SK-N-SH (cell line): ENCODE measurements around the gene PSPN. TPM values are rescaled to one million over a fixed set of nuclear protein-coding genes. Genes with fewer than 3 reads are reported as not detected.

Source experiments
- CTCF ChIA-PET: fragments of 300-600, 350-600 bp; formaldehyde crosslinking; extraction: SDS; loops from one replicate; lab custom pipeline; 2021; lab: Yijun Ruan, JAX
- POLR2A ChIA-PET: fragments of 350-600 bp; sonication (Branson Sonifier 250); formaldehyde crosslinking; extraction: SDS; loops from one replicate; lab custom pipeline; 2020; ENCODE audit warnings: antibody characterized with exemption, inconsistent platforms; lab: Yijun Ruan, JAX
- DNase-seq: peaks from one replicate; pipeline ENCODE4 v3.0.0; 2012
- H2AFZ ChIP-seq: fragments of 200-600 bp; sonication (generic); 2 replicates; pipeline ENCODE4 v1.8.1; 2016; ENCODE audit warnings: antibody characterized with exemption, mild to moderate bottlenecking, low read depth
- H3F3A ChIP-seq: fragments of 200-600 bp; sonication (generic); replicated peaks from 2 replicates; pipeline ENCODE3; 2016; ENCODE audit warnings: antibody characterized with exemption, mild to moderate bottlenecking; ENCODE audit not compliant: insufficient read depth
- H3K27ac ChIP-seq, 2 experiments: fragments of 200-500 bp in 1 of 2; fragments of 200-600 bp in 1 of 2; sonication (Bioruptor generic) in 1 of 2; sonication (generic), shearing (Covaris generic) in 1 of 2; 2 replicates each; pipeline versions ENCODE4 v1.5.1 to v1.6.1; 2014 to 2016; ENCODE audit warnings: low read depth in 2 of 2, inconsistent platforms in 1 of 2, low read length in 1 of 2, mild to moderate bottlenecking in 1 of 2, mixed read lengths in 1 of 2
- H3K27me3 ChIP-seq: fragments of 200-600 bp; sonication (generic), shearing (Covaris generic); 2 replicates; pipeline ENCODE4 v1.6.1; 2016; ENCODE audit warnings: mixed run types; ENCODE audit not compliant: insufficient read depth
- H3K36me3 ChIP-seq, 2 experiments: fragments of 200-500 bp in 1 of 2; fragments of 200-600 bp in 1 of 2; sonication (Bioruptor generic) in 1 of 2; sonication (generic) in 1 of 2; replicated peaks in 1 of 2; 2 replicates each; pipeline versions ENCODE3 to v1.5.1; 2014 to 2016; ENCODE audit warnings: low read length in 1 of 2, mild to moderate bottlenecking in 1 of 2; ENCODE audit not compliant: insufficient read depth in 2 of 2, control insufficient read depth in 1 of 2
- H3K4me1 ChIP-seq, 2 experiments: fragments of 200-500 bp in 1 of 2; fragments of 200-600 bp in 1 of 2; sonication (Bioruptor generic) in 1 of 2; sonication (generic), shearing (Covaris generic) in 1 of 2; 2 replicates each; pipeline versions ENCODE4 v1.5.1 to v1.6.1; 2014 to 2016; ENCODE audit warnings: low read depth in 1 of 2, low read length in 1 of 2, mixed run types in 1 of 2; ENCODE audit not compliant: insufficient read depth in 2 of 2, control insufficient read depth in 1 of 2
- H3K4me2 ChIP-seq: fragments of 200-600 bp; sonication (generic), shearing (Covaris generic); 2 replicates; pipeline ENCODE4 v1.6.1; 2017; ENCODE audit warnings: mixed run types
- H3K4me3 ChIP-seq, 2 experiments: fragments of 200-500 bp in 1 of 2; fragments of 200-600 bp in 1 of 2; sonication (Bioruptor generic) in 1 of 2; sonication (generic), shearing (Covaris generic) in 1 of 2; 2 replicates each; pipeline versions ENCODE4 v1.5.1 to v1.8.1; 2014 to 2016; ENCODE audit warnings: low read depth in 2 of 2, inconsistent platforms in 1 of 2, low read length in 1 of 2, mild to moderate bottlenecking in 1 of 2, mixed read lengths in 1 of 2, moderate library complexity in 1 of 2
- H3K79me2 ChIP-seq: fragments of 200-600 bp; sonication (generic); 2 replicates; pipeline ENCODE4 v1.8.1; 2017; ENCODE audit warnings: mild to moderate bottlenecking; ENCODE audit not compliant: insufficient read depth
- H3K9ac ChIP-seq: fragments of 200-600 bp; sonication (generic); 2 replicates; pipeline ENCODE4 v1.6.1; 2017; ENCODE audit warnings: mixed run types
- H3K9me2 ChIP-seq: fragments of 200-600 bp; sonication (generic); 2 replicates; pipeline ENCODE4 v1.6.1; 2017; ENCODE audit warnings: mixed run types
- H3K9me3 ChIP-seq: fragments of 200-600 bp; sonication (generic); 2 replicates; pipeline ENCODE4 v1.6.1; 2017; ENCODE audit warnings: mixed run types, mild to moderate bottlenecking, moderate library complexity
- H4K20me1 ChIP-seq: fragments of 200-600 bp; sonication (generic); 2 replicates; pipeline ENCODE4 v1.6.1; 2017; ENCODE audit warnings: mild to moderate bottlenecking, mixed run types; ENCODE audit not compliant: insufficient read depth
- ELF1 ChIP-seq: IDR thresholded peaks from 2 replicates; pipeline ENCODE4 v1.4.0; 2012
- EP300 ChIP-seq, 2 experiments: IDR thresholded peaks; 2 replicates each; pipeline versions ENCODE4 v1.4.0 to v1.6.1; 2012; ENCODE audit warnings: borderline replicate concordance in 1 of 2, low read depth in 1 of 2, low read length in 1 of 2
- FOSL2 ChIP-seq: IDR thresholded peaks from 2 replicates; pipeline ENCODE4 v1.4.0; 2012; ENCODE audit warnings: low read depth, mild to moderate bottlenecking, moderate library complexity, borderline replicate concordance
- FOXM1 ChIP-seq: IDR thresholded peaks from 2 replicates; pipeline ENCODE4 v1.4.0; 2012; ENCODE audit warnings: low read depth, mild to moderate bottlenecking
- GABPA ChIP-seq: IDR thresholded peaks from 2 replicates; pipeline ENCODE4 v1.4.0; 2012; ENCODE audit warnings: low read depth, mild to moderate bottlenecking
- GATA2 ChIP-seq: sonication (generic); formaldehyde crosslinking; IDR thresholded peaks from 2 replicates; pipeline ENCODE4 v1.5.0; 2020; ENCODE audit warnings: mild to moderate bottlenecking, missing genetic modification reagents
- JUND ChIP-seq: IDR thresholded peaks from 2 replicates; pipeline ENCODE4 v1.4.0; 2012
- MEF2A ChIP-seq: IDR thresholded peaks from 2 replicates; pipeline ENCODE4 v1.4.0; 2012; ENCODE audit warnings: low read depth, borderline replicate concordance
- MXI1 ChIP-seq: IDR thresholded peaks from 2 replicates; pipeline ENCODE4 v1.6.1; 2012; ENCODE audit warnings: mild to moderate bottlenecking, low read depth, low read length, improper control_type of control experiment
- NFIC ChIP-seq: IDR thresholded peaks from 2 replicates; pipeline ENCODE4 v1.4.0; 2012; ENCODE audit warnings: borderline replicate concordance
- NRF1 ChIP-seq: IDR thresholded peaks from 2 replicates; pipeline ENCODE4 v1.6.1; 2012; ENCODE audit warnings: low read depth, mild to moderate bottlenecking, low read length
- RCOR1 ChIP-seq: fragments of 150-350 bp; IDR thresholded peaks from 2 replicates; pipeline ENCODE4 v1.6.1; 2017; ENCODE audit warnings: antibody characterized with exemption, low read length
- RFX5 ChIP-seq: IDR thresholded peaks from 2 replicates; pipeline ENCODE4 v1.6.1; 2012; ENCODE audit warnings: mild to moderate bottlenecking, improper control_type of control experiment, low read length
- SIN3A ChIP-seq: IDR thresholded peaks from 2 replicates; pipeline ENCODE4 v1.6.1; 2012; ENCODE audit warnings: low read depth, mild to moderate bottlenecking, low read length, moderate library complexity, borderline replicate concordance
- SMC3 ChIP-seq: IDR thresholded peaks from 2 replicates; pipeline ENCODE4 v1.6.1; 2012; ENCODE audit warnings: low read depth, low read length, improper control_type of control experiment
- TEAD4 ChIP-seq: IDR thresholded peaks from 2 replicates; pipeline ENCODE4 v1.4.0; 2012; ENCODE audit warnings: mild to moderate bottlenecking, borderline replicate concordance; ENCODE audit not compliant: insufficient read depth
- WGBS: methylation state at CpG from one replicate; pipeline ENCODE4 v1.1.6; 2017; ENCODE audit warnings: low lambda C conversion rate; 5-methylcytosine and 5-hydroxymethylcytosine counted together
- polyA plus RNA-seq, 3 experiments: library from polyadenylated mRNA; depleted of rRNA; stranded (reverse); fragments of >200 nt; gene quantifications; 2 replicates each; pipeline ENCODE4 v1.2.3, GENCODE V29; 2012
- TF ChIP-seq, protein P1 (sequence below): fragments of 200-600 bp; sonication (generic); IDR thresholded peaks from 2 replicates; pipeline ENCODE4 v1.6.1; 2017; ENCODE audit warnings: antibody characterized with exemption, mild to moderate bottlenecking, moderate library complexity
- TF ChIP-seq, protein P2 (sequence below): IDR thresholded peaks from 2 replicates; pipeline ENCODE4; 2012
- TF ChIP-seq, protein P3 (sequence below): IDR thresholded peaks from 2 replicates; pipeline ENCODE4 v1.4.0; 2012; ENCODE audit warnings: low read depth, borderline replicate concordance
- TF ChIP-seq, protein P4 (sequence below): IDR thresholded peaks from 2 replicates; pipeline ENCODE4 v1.4.0; 2012; ENCODE audit warnings: low read depth, borderline replicate concordance

The PSPN gene
- polyA plus RNA-seq, 1 of the 3 experiments (the other 2 are of a cell fraction) = 0.59 TPM

DNA sequence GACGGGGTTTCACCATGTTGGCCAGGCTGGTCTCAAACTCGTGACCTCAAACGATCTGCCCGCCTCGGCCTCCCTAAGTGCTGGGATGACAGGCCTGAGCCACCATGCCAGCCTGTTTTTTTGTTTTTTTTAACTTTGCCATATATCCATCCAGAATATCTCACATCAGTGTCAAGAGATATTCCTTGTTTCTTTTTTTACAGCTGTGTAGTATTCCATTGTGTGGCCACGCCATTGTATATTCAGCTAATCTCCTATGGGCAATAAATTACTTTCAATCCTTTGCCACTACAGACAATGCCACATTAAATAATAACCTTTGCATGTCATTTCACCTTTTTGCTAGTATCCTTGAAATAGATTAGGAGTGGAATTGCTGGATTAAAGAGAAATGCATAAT lies 33.6 kb upstream of the PSPN start:
- POLR2A ChIA-PET = no interaction called here
- 94% methylated on average over 6 of the region's 6 CpGs for WGBS
- DNase-seq = no peak

DNA sequence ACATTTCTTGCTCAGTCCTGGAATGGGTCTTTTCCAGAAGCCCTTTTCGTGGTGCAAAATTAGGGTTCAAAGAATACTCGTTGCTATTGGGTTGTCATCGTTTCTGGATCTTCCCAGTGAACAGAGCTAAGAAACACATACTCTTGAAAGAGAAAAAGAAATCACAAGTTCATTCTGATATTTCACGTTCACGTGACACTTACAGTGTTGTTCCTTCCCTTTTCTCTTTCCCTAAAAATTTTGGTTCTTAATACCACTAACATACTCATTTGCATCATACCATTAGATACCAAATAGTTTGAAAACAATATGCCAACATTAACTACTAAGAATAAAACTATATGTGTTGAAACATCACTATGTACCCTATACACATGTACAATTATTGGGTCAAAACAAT lies 30.7 kb upstream of the PSPN start:
- Histone ChIP-seq H3K27me3 (no peaks in the 10 kb centered on the region), H4K20me1 (no peaks in the 10 kb centered on the region), H3F3A (no peaks in the 10 kb centered on the region), H3K4me1 (no peaks in the 10 kb centered on the region), H3K27ac (no peak overlapping the region), H3K9ac (no peak overlapping the region), H3K9me2 (no peaks in the 10 kb centered on the region), H3K4me2 (no peak overlapping the region), H3K36me3 (no peaks in the 10 kb centered on the region), H3K4me3 (no peak overlapping the region), H3K79me2 (no peaks in the 10 kb centered on the region), H2AFZ (no peak overlapping the region), H3K9me3 (no peaks in the 10 kb centered on the region)
- no peak for DNase-seq
- POLR2A ChIA-PET = no interaction called here
- CTCF ChIA-PET = no interaction called here
- TF ChIP-seq FOXM1 (no peak), MEF2A (no peak), RFX5 (no peak), SIN3A (no peak), GABPA (no peak), RCOR1 (no peak), ELF1 (no peak), NRF1 (no peak), SMC3 (no peak)
- TF ChIP-seq, protein P1, sequence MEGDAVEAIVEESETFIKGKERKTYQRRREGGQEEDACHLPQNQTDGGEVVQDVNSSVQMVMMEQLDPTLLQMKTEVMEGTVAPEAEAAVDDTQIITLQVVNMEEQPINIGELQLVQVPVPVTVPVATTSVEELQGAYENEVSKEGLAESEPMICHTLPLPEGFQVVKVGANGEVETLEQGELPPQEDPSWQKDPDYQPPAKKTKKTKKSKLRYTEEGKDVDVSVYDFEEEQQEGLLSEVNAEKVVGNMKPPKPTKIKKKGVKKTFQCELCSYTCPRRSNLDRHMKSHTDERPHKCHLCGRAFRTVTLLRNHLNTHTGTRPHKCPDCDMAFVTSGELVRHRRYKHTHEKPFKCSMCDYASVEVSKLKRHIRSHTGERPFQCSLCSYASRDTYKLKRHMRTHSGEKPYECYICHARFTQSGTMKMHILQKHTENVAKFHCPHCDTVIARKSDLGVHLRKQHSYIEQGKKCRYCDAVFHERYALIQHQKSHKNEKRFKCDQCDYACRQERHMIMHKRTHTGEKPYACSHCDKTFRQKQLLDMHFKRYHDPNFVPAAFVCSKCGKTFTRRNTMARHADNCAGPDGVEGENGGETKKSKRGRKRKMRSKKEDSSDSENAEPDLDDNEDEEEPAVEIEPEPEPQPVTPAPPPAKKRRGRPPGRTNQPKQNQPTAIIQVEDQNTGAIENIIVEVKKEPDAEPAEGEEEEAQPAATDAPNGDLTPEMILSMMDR = no peak
- TF ChIP-seq, protein P2, sequence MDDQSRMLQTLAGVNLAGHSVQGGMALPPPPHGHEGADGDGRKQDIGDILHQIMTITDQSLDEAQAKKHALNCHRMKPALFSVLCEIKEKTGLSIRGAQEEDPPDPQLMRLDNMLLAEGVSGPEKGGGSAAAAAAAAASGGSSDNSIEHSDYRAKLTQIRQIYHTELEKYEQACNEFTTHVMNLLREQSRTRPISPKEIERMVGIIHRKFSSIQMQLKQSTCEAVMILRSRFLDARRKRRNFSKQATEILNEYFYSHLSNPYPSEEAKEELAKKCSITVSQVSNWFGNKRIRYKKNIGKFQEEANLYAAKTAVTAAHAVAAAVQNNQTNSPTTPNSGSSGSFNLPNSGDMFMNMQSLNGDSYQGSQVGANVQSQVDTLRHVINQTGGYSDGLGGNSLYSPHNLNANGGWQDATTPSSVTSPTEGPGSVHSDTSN = no peak
- 92% methylated on average over 5 of the region's 5 CpGs for WGBS

More for the DNA sequence above, 33.6 kb upstream of the PSPN start:
- no peak overlapping the region for H3K27ac ChIP-seq
- H3K36me3 ChIP-seq = peaks cover 0 to 5% of the 10 kb centered on the region in 2 experiments
- H3K4me3 ChIP-seq = no peak overlapping the region
- H3F3A ChIP-seq = no peaks in the 10 kb centered on the region
- no peaks in the 10 kb centered on the region for H3K79me2 ChIP-seq
- no peak overlapping the region for H3K4me2 ChIP-seq
- no peaks in the 10 kb centered on the region for H3K27me3 ChIP-seq
- TF ChIP-seq, protein P2 = no peak
- no peak for TF ChIP-seq TEAD4
- TF ChIP-seq SMC3 = no peak
- TF ChIP-seq NFIC = no peak
- no peak for TF ChIP-seq GATA2 (CRISPR knock-in tag)
- TF ChIP-seq, protein P3, sequence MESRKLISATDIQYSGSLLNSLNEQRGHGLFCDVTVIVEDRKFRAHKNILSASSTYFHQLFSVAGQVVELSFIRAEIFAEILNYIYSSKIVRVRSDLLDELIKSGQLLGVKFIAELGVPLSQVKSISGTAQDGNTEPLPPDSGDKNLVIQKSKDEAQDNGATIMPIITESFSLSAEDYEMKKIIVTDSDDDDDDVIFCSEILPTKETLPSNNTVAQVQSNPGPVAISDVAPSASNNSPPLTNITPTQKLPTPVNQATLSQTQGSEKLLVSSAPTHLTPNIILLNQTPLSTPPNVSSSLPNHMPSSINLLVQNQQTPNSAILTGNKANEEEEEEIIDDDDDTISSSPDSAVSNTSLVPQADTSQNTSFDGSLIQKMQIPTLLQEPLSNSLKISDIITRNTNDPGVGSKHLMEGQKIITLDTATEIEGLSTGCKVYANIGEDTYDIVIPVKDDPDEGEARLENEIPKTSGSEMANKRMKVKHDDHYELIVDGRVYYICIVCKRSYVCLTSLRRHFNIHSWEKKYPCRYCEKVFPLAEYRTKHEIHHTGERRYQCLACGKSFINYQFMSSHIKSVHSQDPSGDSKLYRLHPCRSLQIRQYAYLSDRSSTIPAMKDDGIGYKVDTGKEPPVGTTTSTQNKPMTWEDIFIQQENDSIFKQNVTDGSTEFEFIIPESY = no peak
- TF ChIP-seq EP300 (IDR thresholded peaks at IDR 0.05; ENCODE audit: borderline replicate concordance in 1 of 2, low read depth in 1 of 2, low read length in 1 of 2) = no peak
- no peak for TF ChIP-seq MXI1
- no peak for TF ChIP-seq FOSL2
- no peak for TF ChIP-seq JUND
- TF ChIP-seq ELF1 = no peak
- no peak for TF ChIP-seq RFX5
- TF ChIP-seq, protein P4, sequence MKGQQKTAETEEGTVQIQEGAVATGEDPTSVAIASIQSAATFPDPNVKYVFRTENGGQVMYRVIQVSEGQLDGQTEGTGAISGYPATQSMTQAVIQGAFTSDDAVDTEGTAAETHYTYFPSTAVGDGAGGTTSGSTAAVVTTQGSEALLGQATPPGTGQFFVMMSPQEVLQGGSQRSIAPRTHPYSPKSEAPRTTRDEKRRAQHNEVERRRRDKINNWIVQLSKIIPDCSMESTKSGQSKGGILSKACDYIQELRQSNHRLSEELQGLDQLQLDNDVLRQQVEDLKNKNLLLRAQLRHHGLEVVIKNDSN = no peak
- CTCF ChIA-PET = no interaction called here
- no peaks in the 10 kb centered on the region for H3K9me2 ChIP-seq
- H3K4me1 ChIP-seq = no peaks in the 10 kb centered on the region
- H3K9me3 ChIP-seq = no peaks in the 10 kb centered on the region
- no peak overlapping the region for H3K9ac ChIP-seq
- no peak overlapping the region for H2AFZ ChIP-seq
- H4K20me1 ChIP-seq = no peaks in the 10 kb centered on the region
